Measurements from ENCODE around the gene TAP1. TPM values are rescaled to one million over a fixed set of nuclear protein-coding genes. Genes with fewer than 3 reads are reported as not detected.

TAP1 gene
- total and polyA plus RNA-seq, 2 of the 8 experiments (the other 6 are each of a cell fraction or from before 2014, with no cell fraction given), result 16.8 to 22.0 TPM

GRCh38 chr6:32843979-32844838, 9.3 kb downstream of the TAP1 start, which contains the start of gene PSMB8:
Gene PSMB8 (minus strand): TSS chr6:32844047. CDS start chr6:32843996, 51 bp downstream.
- H3K14ac ChIP-seq (ENCODE audit: insufficient read length), result no peak within 1 kb of the TSS
- H2BK120ac ChIP-seq (replicated peaks; ENCODE audit: low read depth, low read length), result no peak within 1 kb of the TSS
- no peaks in the 10 kb centered on the region for H3K79me1 ChIP-seq (ENCODE audit: low read depth, low read length)
- peak within 1 kb of the TSS; percentile 89 for H2AFZ ChIP-seq (ENCODE audit: low read length)
- no peak within 1 kb of the TSS for H4K5ac ChIP-seq (ENCODE audit: insufficient read length, low read depth, low read length)
- peak within 1 kb of the TSS; percentile 15; the same call in 1 of the 2 replicates for H4K8ac ChIP-seq (ENCODE audit: extremely low read depth, insufficient read depth, low read length)
- H3K4me3 ChIP-seq (ENCODE audit: extremely low read depth in 1 of 4, insufficient read depth in 2 of 4, low read depth in 3 of 4, low read length in 4 of 4), result peak within 1 kb of the TSS; percentile 59 to 93 (median 88)
- FAIRE-seq (peak; percentile 81), DNase-seq (ENCODE audit: low read depth in 1 of 2, low spot score in 2 of 2) (peak; percentile 88 to 95)
- H3K4me1 ChIP-seq (replicated peaks in 1 of 4; ENCODE audit: control insufficient read depth in 3 of 4, insufficient read depth in 4 of 4, low read length in 3 of 4), result peaks cover 0 to 3% (median 0%) of the 10 kb centered on the region in 4 experiments; a peak in 2 of 7 replicates
- H3K4ac ChIP-seq (replicated peaks; ENCODE audit: insufficient read length, low read depth, low read length), result no peak within 1 kb of the TSS
- peaks cover 0 to 5% (median 0%) of the 10 kb centered on the region in 4 experiments; a peak in 5 of 8 replicates for H3K36me3 ChIP-seq (ENCODE audit: control insufficient read depth in 2 of 4, insufficient read depth in 4 of 4, low read length in 3 of 4)
- H3K23me2 ChIP-seq (ENCODE audit: low read depth, low read length), result peaks cover 13% of the 10 kb centered on the region
- H3K79me2 ChIP-seq (ENCODE audit: control insufficient read depth in 1 of 2, insufficient read depth in 2 of 2, low read length in 2 of 2), result no peaks in the 10 kb centered on the region
- POLR2A ChIA-PET (ENCODE audit: partially characterized antibody), result interaction anchor here (1.3 to 3.0 kb wide), 6 partner anchors 9 to 128 kb away, joined by 4 to 25 read pairs (median 5); partner anchors contain the start of genes PSMB9 and TAP1
- H3K27me3 ChIP-seq (replicated peaks in 1 of 4; ENCODE audit: control insufficient read depth in 3 of 4, extremely low read depth in 1 of 4, insufficient read depth in 3 of 4, low read length in 3 of 4), result peaks cover 0 to 11% (median 10%) of the 10 kb centered on the region in 4 experiments; a peak in 4 of 7 replicates
- no peak within 1 kb of the TSS; the same call in 1 of the 2 replicates for H2BK15ac ChIP-seq (ENCODE audit: low read length)
- no peak within 1 kb of the TSS for H3K56ac ChIP-seq (replicated peaks; ENCODE audit: insufficient read length, low read depth, low read length)
- H2BK12ac ChIP-seq (ENCODE audit: low read depth, low read length), result no peak within 1 kb of the TSS
- H4K91ac ChIP-seq (replicated peaks; ENCODE audit: insufficient read length, low read length), result no peak within 1 kb of the TSS
- CTCF ChIA-PET (ENCODE audit: partially characterized antibody), result interaction anchor here (0.8 to 11.2 kb wide), 10 partner anchors 9 to 431 kb away, joined by 3 to 402 read pairs (median 5); partner anchors contain the start of genes HLA-DMA, PSMB9 and TAP1
- H3K18ac ChIP-seq (ENCODE audit: extremely low read depth, low read length), result peak within 1 kb of the TSS; percentile 84
- no peak within 1 kb of the TSS for H2BK20ac ChIP-seq (ENCODE audit: low read length)
- H4K20me1 ChIP-seq (replicated peaks in 1 of 2; ENCODE audit: control insufficient read depth in 1 of 2, insufficient read depth in 2 of 2, low read length in 2 of 2), result peaks cover 0 to 2% of the 10 kb centered on the region in 2 experiments
- no peak within 1 kb of the TSS for H3K23ac ChIP-seq (ENCODE audit: insufficient read length)
- H2BK5ac ChIP-seq (ENCODE audit: low read depth, low read length), result 0 out of 2 replicates have a peak within 1 kb of the TSS, but pooled peaks have one; percentile 26
- 3% methylated on average over 40 of the region's 40 CpGs; no CpG with 5 or more reads in 1 of the 2 experiments for WGBS, 2 experiments (ENCODE audit: extremely low coverage in 1 of 2, insufficient coverage in 1 of 2, insufficient read length in 1 of 2, insufficient replicate concordance in 2 of 2, low coverage in 1 of 2, low lambda C conversion rate in 2 of 2, missing lambda C conversion rate in 1 of 2)
- peak within 1 kb of the TSS; percentile 48 to 63 (median 54) for H3K9ac ChIP-seq (replicated peaks in 1 of 4; ENCODE audit: extremely low read depth in 1 of 4, low read depth in 3 of 4, low read length in 3 of 4)
- peak within 1 kb of the TSS; percentile 92 to 93 for H3K4me2 ChIP-seq (ENCODE audit: insufficient read depth in 1 of 2, low read depth in 2 of 2, low read length in 2 of 2)
- H3K27ac ChIP-seq (ENCODE audit: low read depth, low read length), result no peak within 1 kb of the TSS
- no peak within 1 kb of the TSS for H2AK5ac ChIP-seq (ENCODE audit: low read depth, low read length)
- H3K9me3 ChIP-seq (ENCODE audit: insufficient read depth in 2 of 2, low read depth in 1 of 2, low read length in 1 of 2), result no peaks in the 10 kb centered on the region
- TF ChIP-seq CHD2 (IDR thresholded peaks at IDR 0.05; ENCODE audit: low read length) (no peak), SP4 (IDR thresholded peaks at IDR 0.05; ENCODE audit: low read length) (0 out of 2 replicates have a peak, but pooled peaks have one; percentile 39), SP2 (IDR thresholded peaks at IDR 0.05; ENCODE audit: low read length) (no peak), YY1 (IDR thresholded peaks at IDR 0.05; ENCODE audit: low read depth, low read length) (no peak), NANOG (IDR thresholded peaks at IDR 0.05; ENCODE audit: insufficient read depth, low read depth, low read length, poor library complexity, severe bottlenecking) (no peak), SIX5 (IDR thresholded peaks at IDR 0.05; ENCODE audit: low read depth, low read length) (no peak), MAX (IDR thresholded peaks at IDR 0.05) (no peak; the same call in 1 of the 2 replicates), CREB1 (IDR thresholded peaks at IDR 0.05) (peak; percentile 97), KDM4A (IDR thresholded peaks at IDR 0.05; ENCODE audit: low read depth, low read length, severe bottlenecking) (peak; percentile 62), SIN3A (conservative IDR thresholded peaks at IDR 0.05 in 1 of 2, IDR thresholded peaks at IDR 0.05 in 1 of 2; ENCODE audit: low read depth in 1 of 2, low read length in 2 of 2) (peak in 1 of 2 experiments; percentile 70; a peak in 2 of 4 replicates), POLR2A (IDR thresholded peaks at IDR 0.05; ENCODE audit: control extremely low read depth in 1 of 2, low read depth in 2 of 2, low read length in 2 of 2) (peak in 1 of 2 experiments; percentile 75; a peak in 2 of 3 replicates), POLR2AphosphoS5 (IDR thresholded peaks at IDR 0.05; ENCODE audit: low read depth, low read length) (peak; percentile 73)

Data from H1 (cell line).